Measurements from ENCODE around the gene ARID4B.
A peak's percentile ranks its signal among the peaks of the same experiment; 100 is the strongest.
"Not testable (repeated sequence)": the region's sequence is repeated elsewhere in the genome, so short reads cannot be mapped to it uniquely, and the experiment has no call there.

The ARID4B gene

DNA sequence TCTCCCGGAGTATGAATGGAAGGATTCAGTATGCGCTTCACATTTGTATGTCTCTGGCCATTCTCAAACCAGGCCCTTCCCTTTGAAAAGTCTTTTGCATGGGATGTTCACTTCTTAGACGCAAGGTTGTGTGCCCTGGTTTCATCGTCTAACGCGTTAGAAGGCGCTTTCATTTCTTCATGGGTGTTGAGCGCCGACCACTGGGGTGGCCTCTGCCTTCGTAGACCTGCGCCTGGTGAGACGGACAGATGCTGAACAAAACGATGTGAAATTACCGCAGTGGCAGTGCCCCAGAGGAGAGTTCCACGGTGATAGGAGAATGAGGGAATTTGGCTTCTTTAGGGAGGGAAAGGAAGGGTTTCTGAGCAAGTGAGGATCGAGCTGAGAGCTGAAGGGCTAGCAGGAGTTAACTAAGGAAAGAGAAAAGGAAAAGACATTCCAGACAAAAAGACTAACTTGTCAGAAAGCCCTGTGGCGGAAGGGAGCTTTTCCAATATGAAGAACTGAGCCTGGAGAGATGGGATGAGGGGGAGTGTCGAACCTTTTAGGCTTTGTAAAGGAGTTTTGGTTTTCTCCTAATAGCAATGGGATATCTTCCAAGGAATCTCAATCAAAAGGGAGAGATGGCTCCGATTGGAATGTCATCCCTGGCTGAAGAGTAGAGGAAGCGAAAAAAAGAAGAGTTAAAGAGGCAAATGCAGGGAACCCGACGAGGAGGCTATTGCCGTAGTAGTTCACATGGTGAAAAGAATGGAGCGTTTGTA, 1.3 kb upstream of the ARID4B start:
- DNase-seq: peak; percentile 27 to 74

DNA sequence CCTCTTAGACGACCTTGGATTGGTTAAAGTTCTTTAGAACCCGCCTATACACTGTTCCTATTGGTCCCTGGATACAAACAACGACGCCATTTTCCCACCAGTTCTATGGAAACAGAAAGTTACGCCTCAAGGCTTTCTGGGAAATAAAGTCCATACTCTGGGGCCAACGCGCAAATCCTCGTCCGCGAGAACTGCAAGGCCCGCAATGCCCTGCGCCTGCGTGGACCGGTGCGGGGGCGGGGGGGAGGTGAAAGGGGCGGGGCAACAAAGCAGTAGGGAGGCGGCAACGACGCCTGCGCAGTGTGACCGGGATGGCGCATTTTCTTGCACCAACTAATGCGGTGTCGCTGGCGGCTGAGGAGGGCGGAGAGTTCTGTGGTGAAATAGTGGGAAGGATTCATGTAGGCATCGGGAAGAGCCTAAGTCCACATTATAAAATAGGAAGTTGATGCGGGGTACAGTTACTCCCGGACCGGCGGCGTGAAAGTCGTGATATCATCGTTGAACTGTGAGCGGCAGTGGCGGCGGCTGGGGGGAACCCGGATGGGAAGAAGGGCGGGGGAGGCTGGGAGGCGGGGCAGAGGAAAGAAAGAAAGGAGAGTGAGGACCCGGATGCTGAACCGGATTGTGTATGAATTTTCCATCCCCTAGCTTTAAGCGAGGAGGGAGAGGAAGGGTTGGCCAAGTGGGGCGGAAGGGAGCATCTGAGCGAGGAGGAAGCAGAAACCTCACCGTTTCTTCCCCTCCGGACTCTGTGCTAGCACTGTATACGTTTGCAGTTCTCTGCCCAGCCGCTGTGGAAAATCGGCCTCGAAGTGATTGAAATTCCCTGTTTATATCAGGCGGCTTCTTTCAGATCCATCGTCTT, 526 bp upstream of the ARID4B start, which contains the start of gene GGPS1:
TSS of gene GGPS1 (plus strand) at position 300 of the 868 bp plus-strand sequence. CDS start 6,695 bp downstream, outside the sequence.
- peak; percentile 100 for DNase-seq

DNA sequence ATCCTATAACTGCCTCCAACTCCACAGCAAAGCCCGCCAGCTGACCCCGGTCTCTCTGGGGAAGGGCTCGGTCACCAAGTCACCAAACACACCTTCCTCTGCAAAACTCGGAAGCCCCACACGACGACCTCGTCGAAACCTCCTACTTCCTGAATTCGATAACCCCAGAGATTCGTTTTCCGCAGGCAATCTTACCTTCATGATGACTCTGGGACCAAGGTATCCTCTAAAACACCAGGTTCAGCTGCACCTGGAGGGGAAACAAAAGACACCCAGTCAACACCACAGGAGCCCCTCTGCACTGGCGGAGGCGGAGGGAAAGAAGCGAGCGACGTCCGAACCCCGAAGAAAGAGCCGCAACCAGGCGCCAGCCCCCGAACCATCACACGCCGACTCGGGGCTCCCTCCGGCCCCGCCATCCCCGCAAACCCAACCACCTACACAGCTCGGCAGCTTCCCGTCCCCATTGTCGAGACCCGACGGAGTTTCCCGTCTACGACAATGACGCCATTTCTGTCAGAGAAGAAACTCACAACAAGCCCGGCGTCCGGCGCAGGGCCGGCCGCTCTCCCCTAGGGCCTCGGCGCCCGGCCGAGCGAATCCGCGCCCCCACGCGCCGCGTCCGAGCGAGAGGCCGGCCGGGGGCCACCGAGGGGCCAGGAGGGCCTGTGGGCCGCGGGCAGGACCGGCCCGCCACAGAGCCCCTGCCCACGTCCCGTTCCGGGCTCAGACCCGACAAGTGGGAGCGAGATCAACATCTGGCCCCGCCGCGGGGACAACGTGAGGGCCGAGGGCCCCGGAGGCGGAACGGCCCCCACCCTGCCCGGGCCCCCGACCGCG, 1.0 kb downstream of the ARID4B start:
- DNase-seq: peak; percentile 36 to 56

DNA sequence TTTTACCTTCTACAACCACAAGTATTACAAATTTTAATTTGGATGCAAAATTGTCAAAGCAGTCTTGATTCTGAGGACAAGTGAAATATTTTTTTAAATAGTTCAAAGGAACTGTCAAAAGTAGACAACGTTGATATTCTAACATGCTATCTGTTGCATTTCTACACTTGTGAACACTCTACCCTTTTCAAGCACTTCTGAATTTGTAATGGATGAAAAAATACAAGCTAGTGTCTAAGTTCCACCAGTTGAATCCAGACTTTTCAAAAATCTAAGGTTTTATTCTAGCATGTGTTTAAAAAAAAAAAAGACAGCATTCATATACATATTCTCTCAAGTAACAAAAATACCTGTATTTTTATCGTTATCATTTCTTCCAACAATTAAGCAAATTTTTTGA, 2.1 kb downstream of the ARID4B start:
- no peak for DNase-seq

DNA sequence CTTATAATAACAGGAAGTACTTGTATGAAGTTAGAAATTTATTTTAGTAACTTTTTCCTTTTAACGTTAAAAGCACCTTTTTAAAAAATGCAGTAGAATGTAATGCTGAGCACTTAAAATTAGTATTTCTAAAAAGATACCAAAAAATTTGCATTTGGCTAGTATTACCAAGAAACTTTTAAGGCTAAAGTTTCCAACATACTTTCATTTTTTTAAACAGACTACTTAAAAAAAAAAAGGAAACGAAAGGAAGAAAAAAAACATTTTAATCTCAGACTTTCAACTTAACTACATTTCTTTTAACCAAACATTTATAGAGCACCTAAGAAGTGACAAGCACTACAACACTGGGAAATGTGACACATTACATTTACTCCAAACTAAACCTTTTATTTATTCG, 2.8 kb downstream of the ARID4B start:
- DNase-seq: no peak

DNA sequence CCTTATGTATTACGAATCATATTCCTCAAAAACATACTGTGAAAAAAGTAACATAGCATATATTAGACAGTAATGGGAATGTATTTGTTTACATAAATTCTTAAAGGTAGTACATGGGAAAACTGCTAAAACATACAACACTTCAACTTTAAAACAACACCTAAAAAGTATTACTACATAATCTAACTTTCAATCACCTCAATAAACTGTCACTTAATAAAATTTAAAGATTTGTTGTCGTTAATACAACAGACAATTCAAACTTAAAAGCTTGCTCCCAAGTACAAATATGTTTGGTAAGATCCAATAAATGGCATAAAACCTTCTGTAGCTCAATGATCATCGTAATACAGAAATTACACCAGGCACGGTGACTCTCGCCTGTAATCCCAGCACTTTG, 3.7 kb downstream of the ARID4B start:
- no peak for DNase-seq

DNA sequence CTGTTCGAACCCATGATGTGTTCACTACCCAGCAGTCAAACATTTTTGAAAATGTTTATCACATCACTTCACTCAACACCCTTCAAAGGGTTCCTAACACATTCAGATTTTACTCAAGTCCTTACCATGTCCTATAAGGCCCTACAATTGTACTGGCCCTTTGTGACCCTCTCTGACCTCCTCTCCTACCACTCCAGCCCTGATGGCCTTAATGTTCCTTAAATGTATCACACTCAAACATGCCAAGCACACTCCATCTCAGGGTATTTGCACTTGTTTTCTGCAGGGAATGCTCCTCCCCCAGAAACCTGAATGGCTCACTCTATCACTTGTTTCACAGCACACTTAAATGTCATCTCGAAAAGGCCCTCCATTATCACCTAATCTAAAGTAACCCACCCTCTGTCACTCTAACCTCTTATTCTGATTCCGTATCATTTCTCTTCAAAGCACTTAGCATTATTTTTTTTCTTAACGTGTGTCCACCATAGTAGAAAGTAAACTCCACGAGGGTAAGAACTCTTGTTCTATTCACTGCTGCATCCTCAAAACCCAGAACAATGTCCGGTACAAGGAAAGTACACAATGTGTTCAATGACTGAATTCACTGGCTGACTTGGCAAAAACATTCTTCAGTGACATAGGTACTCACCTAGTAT, 7.3 kb downstream of the ARID4B start:
- DNase-seq: no peak

DNA sequence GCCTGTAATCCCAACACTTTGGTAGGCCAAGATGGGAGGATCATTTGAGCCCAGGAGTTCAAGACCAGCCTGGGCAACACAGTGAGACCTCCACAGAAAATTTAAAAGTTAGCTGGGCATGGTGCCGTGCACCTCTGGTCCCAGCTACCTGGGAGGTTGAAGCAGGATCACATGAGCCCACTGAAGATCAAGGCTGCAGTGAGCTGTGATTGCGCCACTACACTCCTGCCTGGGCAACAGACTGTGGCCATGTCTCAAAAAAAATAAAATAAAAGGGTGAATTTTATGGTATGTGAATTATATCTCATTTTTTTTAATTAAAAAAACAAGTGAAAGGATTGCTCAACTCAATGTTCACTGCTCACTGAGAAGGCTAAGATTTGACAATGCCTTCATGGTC, 8.7 kb downstream of the ARID4B start:
- no peak for DNase-seq

DNA sequence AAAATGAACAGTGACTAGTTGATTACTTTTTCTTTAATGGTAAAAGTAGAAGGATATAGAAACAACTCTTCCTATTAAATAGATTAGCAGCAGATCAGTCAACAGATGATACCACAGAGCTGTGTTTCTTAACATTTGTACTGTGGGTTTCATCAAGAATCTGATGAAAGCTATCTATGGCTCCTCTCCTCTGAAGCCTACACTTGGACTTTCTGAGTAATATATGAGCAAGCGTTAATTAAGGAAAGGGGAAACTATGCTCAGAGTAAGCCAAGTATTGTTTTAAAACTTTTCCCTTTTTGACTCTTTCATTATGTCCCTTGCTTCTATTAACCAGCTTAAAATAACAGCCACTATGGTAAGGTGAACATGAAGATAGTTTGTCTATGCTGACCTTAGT, 10.8 kb downstream of the ARID4B start:
- no peak for DNase-seq

DNA sequence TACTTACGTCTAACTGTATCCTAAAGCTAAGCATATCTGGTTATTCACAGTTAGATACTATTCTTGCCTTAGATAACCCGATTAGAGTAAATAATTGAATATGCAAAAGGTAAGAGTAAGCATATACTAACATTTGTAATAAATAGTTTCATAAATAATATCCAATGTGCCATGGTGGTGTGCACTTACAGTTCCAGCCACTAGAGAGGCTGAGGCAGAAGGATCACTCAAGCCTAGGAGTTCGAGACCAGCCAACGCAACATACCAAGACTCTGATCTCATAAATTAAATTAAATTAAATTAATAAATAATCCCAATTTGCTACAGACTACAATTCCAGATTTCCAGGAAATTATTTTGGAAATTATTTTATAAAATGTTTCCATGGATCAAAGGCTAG, 12.2 kb downstream of the ARID4B start:
- DNase-seq: no peak

DNA sequence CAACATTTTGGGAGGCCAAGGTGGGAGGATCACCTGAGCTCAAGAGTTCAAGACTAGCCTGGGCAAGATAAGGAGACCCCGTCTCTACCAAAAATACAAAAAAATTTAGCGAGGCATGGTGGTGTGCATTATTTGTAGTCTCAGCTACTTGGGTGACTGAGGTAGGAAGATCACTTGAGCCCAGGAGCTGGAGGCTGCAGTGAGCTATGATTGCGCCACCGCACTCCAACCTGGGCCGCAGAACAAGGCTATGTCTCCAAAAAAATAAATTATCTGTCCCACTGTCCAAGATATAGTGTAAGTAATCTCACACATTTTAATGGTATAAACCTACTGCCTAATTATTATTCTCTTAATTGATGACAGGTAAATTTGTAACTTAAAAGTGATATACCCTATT, 12.8 kb downstream of the ARID4B start:
- DNase-seq: no peak

DNA sequence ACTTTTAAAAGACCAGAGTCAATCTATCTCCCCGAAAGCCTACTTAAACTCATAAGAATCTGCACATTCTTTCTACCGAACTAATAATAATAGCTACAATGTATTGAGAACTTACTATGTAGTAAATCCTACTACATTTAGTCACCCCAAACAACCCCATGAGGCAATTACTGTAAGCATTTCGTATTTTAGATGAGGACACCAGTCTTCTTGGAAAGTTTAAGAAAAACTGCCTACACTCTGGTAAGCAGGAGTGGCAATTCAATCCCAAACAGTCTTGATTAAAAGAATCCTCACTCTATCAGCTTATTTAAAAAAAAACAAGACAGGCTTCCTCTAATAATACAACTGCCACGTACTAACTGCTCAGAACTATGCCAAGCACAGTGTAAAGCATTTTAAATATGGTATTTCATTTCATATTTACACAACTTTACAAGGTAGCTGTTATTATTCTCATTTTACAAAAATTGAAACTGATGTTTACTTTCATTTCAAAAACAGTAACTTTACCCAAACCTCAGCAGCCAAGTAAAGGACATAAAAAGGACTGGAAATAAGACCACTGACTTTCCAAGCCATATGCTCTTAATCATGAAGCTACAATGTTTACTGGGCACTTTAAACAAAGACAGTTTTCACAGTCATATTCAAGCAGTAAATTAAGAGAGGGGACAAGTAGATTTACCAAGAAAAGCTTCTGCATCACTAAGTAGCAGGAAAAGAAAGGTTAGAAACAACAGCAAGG, 13.9 kb downstream of the ARID4B start:
- DNase-seq: no peak

DNA sequence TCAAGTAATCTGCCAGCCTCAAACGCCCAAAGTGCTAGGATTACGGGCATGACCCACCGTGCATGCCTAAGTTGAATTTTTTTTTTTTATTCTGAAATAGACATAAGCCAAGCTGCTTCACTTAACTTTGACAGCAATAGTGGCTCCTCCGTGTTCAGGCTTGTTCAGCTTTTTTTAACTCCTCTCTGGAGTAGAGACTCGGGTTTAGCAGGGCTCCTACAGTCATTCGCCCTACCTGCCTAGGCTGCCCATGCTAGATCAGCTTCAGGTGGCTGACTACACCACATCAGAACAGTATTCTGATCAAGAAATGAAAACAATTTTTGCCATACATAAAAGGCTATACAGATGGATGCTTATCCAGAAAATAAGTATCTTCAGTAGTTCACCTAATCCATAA, 14.7 kb downstream of the ARID4B start:
- no peak for DNase-seq

DNA sequence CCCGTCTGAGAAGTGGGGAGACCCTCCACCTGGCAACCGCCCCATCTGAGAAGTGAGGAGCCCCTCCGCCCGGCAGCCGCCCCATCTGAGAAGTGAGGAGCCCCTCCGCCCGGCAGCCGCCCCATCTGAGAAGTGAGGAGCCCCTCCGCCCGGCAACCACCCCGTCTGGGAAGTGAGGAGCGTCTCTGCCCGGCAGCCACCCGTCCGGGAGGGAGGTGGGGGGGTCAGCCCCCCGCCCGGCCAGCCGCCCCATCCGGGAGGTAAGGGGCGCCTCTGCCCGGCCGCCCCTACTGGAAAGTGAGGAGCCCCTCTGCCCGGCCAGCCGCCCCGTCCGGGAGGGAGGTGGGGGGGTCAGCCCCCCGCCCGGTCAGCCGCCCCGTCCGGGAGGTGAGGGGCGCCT, 18.8 kb downstream of the ARID4B start:
- DNase-seq: not testable (repeated sequence)

DNA sequence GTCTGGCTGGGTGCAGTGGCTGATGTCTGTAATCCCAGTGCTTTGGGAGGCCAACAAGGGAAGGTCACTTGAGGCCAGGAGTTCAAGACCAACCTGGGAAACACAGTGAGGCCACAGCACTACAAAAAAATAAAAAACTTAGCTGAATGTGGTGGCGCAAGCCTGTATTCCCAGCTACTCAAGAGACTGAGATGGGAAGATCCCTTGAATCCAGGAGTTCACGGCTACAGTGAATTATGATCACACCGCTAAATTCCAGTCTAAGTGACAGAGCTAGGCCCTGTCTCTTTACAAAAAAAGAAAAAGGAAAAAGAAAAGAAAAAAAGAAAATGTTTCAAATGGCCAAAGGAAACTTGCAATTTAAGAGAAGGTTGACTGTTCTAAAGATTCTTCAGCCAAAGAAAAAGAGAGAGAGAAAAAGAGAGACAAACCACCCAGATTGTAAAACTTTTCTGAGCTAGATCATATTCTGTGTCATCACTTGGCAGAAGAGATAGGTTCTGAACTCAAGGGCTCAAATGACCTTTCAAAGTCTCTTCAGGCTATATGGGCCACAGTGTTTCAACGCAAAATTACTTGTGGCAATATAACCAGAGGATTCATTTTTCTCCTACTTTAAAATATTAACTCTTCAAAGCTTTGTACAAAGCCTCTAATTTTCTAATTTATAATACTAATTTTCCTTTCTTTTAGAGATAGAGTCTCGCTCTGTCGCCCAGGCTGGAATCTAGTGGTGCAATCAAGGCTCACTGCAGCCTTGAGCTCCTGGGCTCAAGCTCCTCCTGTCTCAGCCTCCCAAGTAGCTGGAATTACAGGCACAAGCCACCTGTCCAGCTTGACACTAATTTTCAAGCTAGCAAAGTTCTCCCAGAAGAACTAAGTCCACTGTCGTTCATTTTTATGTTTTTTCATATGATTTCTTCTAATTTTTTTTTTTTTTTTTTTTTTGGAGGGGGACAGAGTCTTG, 20.5 kb downstream of the ARID4B start:
- DNase-seq: no peak

DNA sequence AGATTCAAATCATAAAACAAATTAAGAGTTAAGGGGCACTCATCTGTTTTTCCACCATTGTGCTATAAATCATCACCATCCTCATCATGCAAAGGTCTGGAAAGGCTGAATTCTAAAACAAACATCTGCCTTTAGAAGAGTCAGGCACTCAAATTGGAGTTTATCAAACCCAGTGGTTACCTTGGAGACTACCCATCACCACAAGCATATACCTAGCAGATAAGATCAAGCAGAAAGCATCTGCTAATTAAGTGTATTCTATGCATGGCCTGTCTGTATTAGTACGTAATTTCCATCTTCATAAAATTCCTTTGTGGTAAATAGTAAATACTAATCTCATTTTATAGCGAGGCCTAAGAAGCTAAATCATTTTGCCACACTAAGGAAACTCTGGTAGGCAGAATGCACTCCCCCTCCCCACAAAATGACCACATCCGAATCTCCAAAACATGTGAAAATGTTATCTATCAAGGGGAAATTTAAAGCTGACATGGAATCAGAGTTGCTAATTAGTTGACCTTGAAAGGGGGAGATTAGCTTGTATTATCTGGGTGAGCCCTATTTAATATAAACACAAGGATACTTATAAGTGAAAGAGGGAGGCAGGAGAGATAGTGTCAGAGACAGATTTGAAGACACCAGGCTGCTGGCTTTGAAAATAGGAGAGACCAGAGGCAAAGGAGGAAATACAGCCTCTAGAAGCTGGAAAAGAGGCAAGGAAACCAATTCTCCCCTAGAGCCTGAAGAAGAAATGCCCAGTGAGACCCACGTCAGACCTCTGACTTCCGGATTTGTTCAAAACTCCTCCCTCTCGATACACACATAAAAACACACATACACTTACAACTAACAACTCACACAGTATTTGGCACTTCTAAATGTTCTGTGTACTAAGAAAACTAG, 23.2 kb downstream of the ARID4B start:
- peak; percentile 13 to 25 for DNase-seq

DNA sequence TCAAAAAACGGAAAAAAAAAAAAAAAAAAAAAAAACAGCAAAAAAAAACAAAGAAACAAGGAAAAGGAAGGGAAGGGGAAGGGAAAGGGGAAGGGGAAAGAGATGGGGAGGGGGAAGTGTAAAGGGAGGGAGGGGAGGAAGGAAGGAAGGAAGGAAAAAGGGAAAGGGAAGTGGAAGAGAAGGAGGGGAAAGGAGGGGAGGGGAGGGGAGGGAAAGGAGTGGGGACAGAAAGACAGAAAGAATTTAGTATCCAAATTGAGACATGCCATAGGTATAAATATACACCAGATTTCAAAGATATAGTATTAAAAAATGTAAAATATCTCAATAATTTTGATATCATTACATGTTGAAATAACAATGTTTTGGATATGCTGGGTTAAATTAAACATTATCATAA, 25.8 kb downstream of the ARID4B start:
- no peak for DNase-seq

DNA sequence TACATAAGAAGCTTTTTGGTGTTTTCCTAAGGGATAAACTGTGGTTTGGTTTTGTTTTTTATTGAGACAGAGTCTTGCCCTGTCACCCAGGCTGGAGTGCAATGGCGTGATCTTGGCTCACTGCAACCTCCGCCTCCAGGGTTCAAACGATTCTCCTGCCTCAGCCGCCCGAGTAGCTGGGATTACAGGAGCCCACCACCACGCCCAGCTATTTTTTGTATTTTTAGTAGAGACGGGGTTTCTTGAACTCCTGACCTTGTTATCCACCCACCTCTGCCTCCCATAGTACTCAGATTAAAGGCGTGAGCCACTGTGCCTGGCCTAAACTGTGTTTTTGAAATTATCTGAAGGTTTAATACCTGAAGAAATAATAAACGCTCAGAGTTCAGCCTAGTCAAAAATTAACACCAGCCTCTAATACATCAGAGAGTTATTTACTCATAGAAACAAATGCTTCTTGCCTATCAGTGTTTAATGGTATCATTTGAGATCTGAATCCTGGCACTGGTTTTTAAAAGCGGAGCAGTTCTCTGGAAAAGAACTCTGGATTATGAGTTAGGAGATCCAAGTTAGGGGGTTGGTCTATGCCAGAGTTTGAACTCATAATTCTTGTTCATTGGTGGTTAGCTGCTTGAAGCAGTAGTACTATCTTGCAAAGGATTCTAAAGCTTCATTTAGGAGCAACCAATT, 28.7 kb downstream of the ARID4B start:
- DNase-seq: no peak

DNA sequence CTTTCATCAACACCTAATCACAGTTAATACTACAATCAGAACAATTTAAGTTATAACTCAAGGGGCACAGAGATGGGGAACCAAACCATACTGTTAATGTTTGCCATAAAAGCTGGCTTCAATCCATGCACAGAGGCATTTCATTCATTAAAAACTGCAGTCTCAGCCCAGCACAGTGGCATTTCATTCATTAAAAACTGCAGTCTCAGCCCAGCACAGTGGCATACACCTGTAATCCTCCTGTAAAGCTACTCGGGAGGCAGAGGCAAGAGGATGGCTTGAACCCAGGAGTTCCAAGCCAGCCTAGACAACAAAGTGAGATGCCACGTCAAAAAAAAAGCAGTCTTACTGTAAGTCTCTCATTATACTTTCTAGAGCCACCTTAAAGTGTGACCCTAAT, 29.2 kb downstream of the ARID4B start:
- DNase-seq: peak in 1 of 2 experiments; percentile 53

All from NCI-H2081 (cell line).